Endometrial microvascular endothelial cells (primary cell): ENCODE results near the gene R3HDM4. TPM values are rescaled to one million over a fixed set of nuclear protein-coding genes. Genes with fewer than 3 reads are reported as not detected.
"Not testable (repeated sequence)": the region's sequence is repeated elsewhere in the genome, so short reads cannot be mapped to it uniquely, and the experiment has no call there.

Experiments used
- in situ Hi-C: cut with HindIII; loops from 2 replicates; pipeline ENCODE4 v1.10.0; 2017; ENCODE audit warnings: low sequenced_read_pairs, low pct_unique_long_range_greater_than_20kb; ENCODE audit errors: inconsistent ontology term
- total RNA-seq: library from RNA; depleted of rRNA; stranded (reverse); fragments of >200 nt; gene quantifications from one replicate; pipeline ENCODE4 v1.2.3, GENCODE V29; 2015; ENCODE audit errors: inconsistent ontology term

R3HDM4 gene
- total RNA-seq, 1 donor from 2014 or later: 52.3 TPM

- in situ Hi-C loops: no loop called here
Observed at GRCh38 chr19:900302-901111, 12.5 kb downstream of the R3HDM4 start.

GRCh38 chr19:900043-900301 is 13.0 kb downstream of the R3HDM4 start:
- in situ Hi-C loops: no loop called here

- in situ Hi-C loops: no loop called here
Observed at GRCh38 chr19:899336-900042, 13.5 kb downstream of the R3HDM4 start.

GRCh38 chr19:898663-899062 is 14.4 kb downstream of the R3HDM4 start:
- in situ Hi-C loops: no loop called here

- in situ Hi-C loops: no loop called here
Observed at GRCh38 chr19:897442-898039, 15.5 kb downstream of the R3HDM4 start.

- in situ Hi-C loops: no loop called here
Observed at GRCh38 chr19:896999-897398, 16.0 kb downstream of the R3HDM4 start.

- in situ Hi-C loops: no loop called here
Observed at GRCh38 chr19:896434-896833, 16.6 kb downstream of the R3HDM4 start.

GRCh38 chr19:892894-893689 is 19.9 kb downstream of the R3HDM4 start, which contains the start of the genes MED16 and RNU6-9:
TSS of gene MED16 (minus strand) at chr19:893187. CDS start at chr19:891131, 2,056 bp downstream.
TSS of gene RNU6-9 (plus strand) at chr19:893484.
- in situ Hi-C loops: no loop called here

- in situ Hi-C loops: no loop called here
Observed at GRCh38 chr19:892243-892893, 20.7 kb downstream of the R3HDM4 start.

- in situ Hi-C loops: not testable (repeated sequence)
Observed at GRCh38 chr19:891421-892200, 21.4 kb downstream of the R3HDM4 start.

GRCh38 chr19:890831-891230 is 22.2 kb downstream of the R3HDM4 start:
- in situ Hi-C loops: no loop called here

- in situ Hi-C loops: no loop called here
Observed at GRCh38 chr19:889662-890295, 23.2 kb downstream of the R3HDM4 start.

- in situ Hi-C loops: no loop called here
Observed at GRCh38 chr19:888581-889385, 24.2 kb downstream of the R3HDM4 start.

- in situ Hi-C loops: no loop called here
Observed at GRCh38 chr19:887599-887998, 25.4 kb downstream of the R3HDM4 start.

GRCh38 chr19:887072-887471 is 25.9 kb downstream of the R3HDM4 start:
- in situ Hi-C loops: no loop called here

GRCh38 chr19:885536-886224 is 27.3 kb downstream of the R3HDM4 start:
- in situ Hi-C loops: no loop called here
